CD4-positive, alpha-beta T cell (primary cell): ENCODE measurements around the gene DNAJC5G. TPM values are rescaled to one million over a fixed set of nuclear protein-coding genes. Genes with fewer than 3 reads are reported as not detected.

Experiments
- ATAC-seq: fragments of 200-7000 bp; cut with Tn5 transposase; one replicate; pipeline ENCODE4 v1.10.0; 2022; ENCODE audit warnings: mild to moderate bottlenecking; ENCODE audit not compliant: poor library complexity
- CTCF ChIA-PET: fragments of 350-600 bp; sonication (Branson Sonifier 250); formaldehyde crosslinking; loops from one replicate; lab custom pipeline; 2021; ENCODE audit warnings: antibody characterized with exemption, inconsistent platforms; lab: Charles Lee
- POLR2A ChIA-PET: fragments of 350-600 bp; sonication (Branson Sonifier 250); formaldehyde crosslinking; loops from one replicate; lab custom pipeline; 2021; ENCODE audit warnings: antibody characterized with exemption, inconsistent platforms; lab: Charles Lee
- DNase-seq, 14 experiments: peaks; one replicate each; pipeline ENCODE4 v3.0.0-alpha.2; 2013 to 2020; ENCODE audit warnings: mixed read lengths in 2 of 14
- H3K27ac ChIP-seq, 2 donors: one replicate each; pipeline versions ENCODE4 v1.5.1 to v1.7.0; 2013; ENCODE audit warnings: low read length in 2 of 2, low read depth in 1 of 2, mild to moderate bottlenecking in 1 of 2
- H3K27me3 ChIP-seq, 2 experiments: 1 replicate in 1 of 2; 2 replicates in 1 of 2; pipeline versions ENCODE4 v1.6.1 to v1.7.0; 2013; ENCODE audit warnings: low read length in 2 of 2, control low read depth in 1 of 2, mild to moderate bottlenecking in 1 of 2, moderate library complexity in 1 of 2; ENCODE audit not compliant: insufficient read depth in 2 of 2, control insufficient read depth in 1 of 2
- H3K36me3 ChIP-seq: one replicate; pipeline ENCODE4 v1.6.1; 2013; ENCODE audit warnings: low read length, control low read depth; ENCODE audit not compliant: insufficient read depth
- H3K4me1 ChIP-seq: one replicate; pipeline ENCODE4 v1.6.1; 2013; ENCODE audit warnings: low read length, control low read depth; ENCODE audit not compliant: insufficient read depth
- H3K4me3 ChIP-seq: one replicate; pipeline ENCODE4 v1.5.1; 2013; ENCODE audit warnings: mild to moderate bottlenecking, low read length, moderate library complexity
- H3K9me3 ChIP-seq, 2 experiments: 1 replicate in 1 of 2; 2 replicates in 1 of 2; pipeline versions ENCODE4 v1.6.1 to v1.7.0; 2013; ENCODE audit warnings: low read length in 2 of 2, mild to moderate bottlenecking in 2 of 2, control low read depth in 1 of 2, moderate library complexity in 1 of 2; ENCODE audit not compliant: control insufficient read depth in 1 of 2, insufficient read depth in 1 of 2
- H3K27ac Mint-ChIP-seq: one replicate; pipeline ENCODE4 v1.8.0; 2020; ENCODE audit warnings: mixed read lengths
- H3K27me3 Mint-ChIP-seq: one replicate; pipeline ENCODE4 v1.8.0; 2021; ENCODE audit warnings: mixed read lengths
- H3K36me3 Mint-ChIP-seq: one replicate; pipeline ENCODE4 v1.8.0; 2021; ENCODE audit warnings: low read depth, mixed read lengths
- H3K4me1 Mint-ChIP-seq: one replicate; pipeline ENCODE4 v1.8.0; 2021; ENCODE audit warnings: low read depth, mixed read lengths
- H3K4me3 Mint-ChIP-seq: one replicate; pipeline ENCODE4 v1.8.0; 2020; ENCODE audit warnings: mild to moderate bottlenecking, mixed read lengths
- H3K9me3 Mint-ChIP-seq: one replicate; pipeline ENCODE4 v1.8.0; 2020; ENCODE audit warnings: mixed read lengths
- intact Hi-C, 2 experiments: fragments of 100-400 bp; cut with DNase I in 1 of 2; cut with micrococcal nuclease in 1 of 2; formaldehyde crosslinking; loops; one replicate each; pipeline versions ENCODE4 v1.15.1 to v1.9.0; 2023 to 2025; cut with DNase I, micrococcal nuclease
- total RNA-seq, 174 experiments: library from RNA in 2 of 174; stranded (reverse) in 2 of 174; gene quantifications; one replicate each; pipeline ENCODE4 v1.2.3 and lab custom pipeline; 2021 to 2026
- TF ChIP-seq, protein P1 (sequence below): fragments of 200-600 bp; IDR thresholded peaks from one replicate; pipeline ENCODE4 v1.8.0; 2022; ENCODE audit warnings: antibody characterized with exemption, mild to moderate bottlenecking

The DNAJC5G gene
- total RNA-seq, 2 experiments from 2014 or later = not detected

DNA sequence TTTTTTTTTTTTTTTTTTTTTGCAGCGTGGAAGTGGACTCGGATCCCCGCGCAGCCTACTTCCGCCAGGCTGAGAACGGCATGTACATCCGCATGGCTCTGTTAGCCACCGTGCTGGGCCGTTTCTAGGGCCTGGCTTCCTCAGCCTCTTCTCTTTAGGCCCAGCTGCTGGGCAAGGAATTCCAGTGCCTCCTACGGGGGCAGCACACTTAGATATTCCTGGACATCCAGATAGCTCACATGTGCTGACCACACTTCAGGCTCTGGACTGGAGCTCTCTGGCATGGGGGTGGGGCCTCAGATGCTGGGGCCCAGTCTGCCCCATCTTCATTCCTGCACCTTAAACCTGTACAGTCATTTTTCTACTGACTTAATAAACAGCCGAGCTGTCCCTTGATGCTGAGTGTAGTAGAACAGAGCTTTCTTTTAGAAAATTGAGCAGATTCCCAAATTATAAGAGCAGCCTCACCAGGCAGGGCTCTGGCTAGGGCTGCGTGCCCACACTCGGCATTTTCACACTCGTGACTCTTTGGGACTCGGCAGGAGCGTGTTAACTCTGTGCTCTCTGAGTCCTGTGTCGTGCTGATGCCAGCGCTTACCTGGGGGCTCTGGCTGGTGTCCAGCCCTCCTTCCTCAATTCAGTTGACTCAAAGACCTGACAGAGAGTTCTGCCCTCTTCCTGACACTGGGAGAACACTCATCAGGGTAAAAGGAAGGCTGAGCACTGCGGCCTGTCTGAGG is 31.7 kb upstream of the DNAJC5G start:
- intact Hi-C loops = no loop called here
- peaks cover 8% of the 10 kb centered on the region for H3K27me3 Mint-ChIP-seq
- Histone ChIP-seq H3K4me3 (no peak overlapping the region), H3K4me1 (peaks cover 10% of the 10 kb centered on the region), H3K27me3 (no peaks in the 10 kb centered on the region), H3K9me3 (no peaks in the 10 kb centered on the region), H3K27ac (no peak overlapping the region), H3K36me3 (peaks cover 49% of the 10 kb centered on the region)
- ChIA-PET CTCF (no interaction called here), POLR2A (no interaction called here)
- no peak for ATAC-seq
- no peak overlapping the region for H3K4me3 Mint-ChIP-seq
- H3K36me3 Mint-ChIP-seq = peaks cover 56% of the 10 kb centered on the region
- TF ChIP-seq, protein P1, sequence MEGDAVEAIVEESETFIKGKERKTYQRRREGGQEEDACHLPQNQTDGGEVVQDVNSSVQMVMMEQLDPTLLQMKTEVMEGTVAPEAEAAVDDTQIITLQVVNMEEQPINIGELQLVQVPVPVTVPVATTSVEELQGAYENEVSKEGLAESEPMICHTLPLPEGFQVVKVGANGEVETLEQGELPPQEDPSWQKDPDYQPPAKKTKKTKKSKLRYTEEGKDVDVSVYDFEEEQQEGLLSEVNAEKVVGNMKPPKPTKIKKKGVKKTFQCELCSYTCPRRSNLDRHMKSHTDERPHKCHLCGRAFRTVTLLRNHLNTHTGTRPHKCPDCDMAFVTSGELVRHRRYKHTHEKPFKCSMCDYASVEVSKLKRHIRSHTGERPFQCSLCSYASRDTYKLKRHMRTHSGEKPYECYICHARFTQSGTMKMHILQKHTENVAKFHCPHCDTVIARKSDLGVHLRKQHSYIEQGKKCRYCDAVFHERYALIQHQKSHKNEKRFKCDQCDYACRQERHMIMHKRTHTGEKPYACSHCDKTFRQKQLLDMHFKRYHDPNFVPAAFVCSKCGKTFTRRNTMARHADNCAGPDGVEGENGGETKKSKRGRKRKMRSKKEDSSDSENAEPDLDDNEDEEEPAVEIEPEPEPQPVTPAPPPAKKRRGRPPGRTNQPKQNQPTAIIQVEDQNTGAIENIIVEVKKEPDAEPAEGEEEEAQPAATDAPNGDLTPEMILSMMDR = no peak
- DNase-seq = no peak
- peaks cover 4% of the 10 kb centered on the region for H3K4me1 Mint-ChIP-seq
- H3K27ac Mint-ChIP-seq = no peak overlapping the region
- no peaks in the 10 kb centered on the region for H3K9me3 Mint-ChIP-seq

DNA sequence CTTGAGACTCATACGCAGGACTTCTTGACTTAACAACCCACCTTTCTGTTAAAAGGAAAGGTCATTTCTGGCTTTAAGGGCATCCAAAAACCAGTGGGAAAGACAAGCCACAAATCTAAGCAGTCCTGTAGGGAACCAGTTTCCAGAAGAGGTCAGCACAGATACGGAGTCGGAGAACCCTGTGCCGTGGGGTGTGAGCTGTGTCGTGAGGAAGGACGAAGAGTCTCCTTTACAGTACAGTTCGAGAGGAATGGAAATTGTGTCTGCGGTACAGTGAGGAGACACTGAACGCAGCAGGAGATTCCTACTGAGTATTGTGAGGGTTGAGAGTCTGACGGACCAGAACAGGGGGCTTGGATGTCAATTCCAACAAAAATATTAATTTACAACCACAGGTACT is 30.1 kb upstream of the DNAJC5G start:
- Mint-ChIP-seq H3K4me1 (peaks cover 4% of the 10 kb centered on the region), H3K36me3 (peaks cover 40% of the 10 kb centered on the region), H3K27ac (no peak overlapping the region), H3K4me3 (no peak overlapping the region), H3K27me3 (peaks cover 8% of the 10 kb centered on the region), H3K9me3 (no peaks in the 10 kb centered on the region)
- Histone ChIP-seq H3K36me3 (peaks cover 38% of the 10 kb centered on the region), H3K27ac (no peak overlapping the region), H3K4me1 (peaks cover 11% of the 10 kb centered on the region), H3K27me3 (peaks cover 0 to 2% of the 10 kb centered on the region in 2 experiments), H3K9me3 (no peaks in the 10 kb centered on the region), H3K4me3 (no peak overlapping the region)
- intact Hi-C loops = no loop called here
- TF ChIP-seq, protein P1 = no peak
- ChIA-PET POLR2A (no interaction called here), CTCF (no interaction called here)
- no peak for ATAC-seq
- no peak for DNase-seq

DNA sequence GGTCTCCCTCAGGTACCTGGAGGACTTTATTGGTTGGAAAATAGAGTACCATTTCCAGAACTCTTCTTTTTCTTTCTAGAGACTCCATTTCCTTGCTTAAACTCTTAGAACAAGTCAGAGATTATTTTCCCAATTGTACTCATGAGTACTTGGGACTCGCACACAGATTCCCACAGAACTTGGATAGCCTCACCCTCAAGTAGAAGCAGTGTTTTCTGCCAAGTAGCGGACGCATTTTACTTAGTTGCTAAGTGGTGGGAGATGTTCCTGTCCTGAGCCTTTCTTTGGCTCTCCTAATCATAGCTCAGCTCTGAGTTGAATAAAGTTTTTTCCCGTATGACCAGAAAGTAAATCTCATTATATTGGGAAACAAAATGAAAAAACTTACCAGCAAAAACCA is 29.6 kb upstream of the DNAJC5G start:
- intact Hi-C loops = no loop called here
- Histone ChIP-seq H3K9me3 (no peaks in the 10 kb centered on the region), H3K36me3 (peaks cover 34% of the 10 kb centered on the region), H3K27me3 (peaks cover 0 to 4% of the 10 kb centered on the region in 2 experiments), H3K4me1 (peaks cover 16% of the 10 kb centered on the region), H3K27ac (no peak overlapping the region), H3K4me3 (no peak overlapping the region)
- DNase-seq = no peak
- H3K4me3 Mint-ChIP-seq = no peak overlapping the region
- ATAC-seq = no peak
- TF ChIP-seq, protein P1 = no peak
- peaks cover 35% of the 10 kb centered on the region for H3K36me3 Mint-ChIP-seq
- H3K4me1 Mint-ChIP-seq = peaks cover 4% of the 10 kb centered on the region
- H3K27ac Mint-ChIP-seq = no peak overlapping the region
- POLR2A ChIA-PET = no interaction called here
- H3K9me3 Mint-ChIP-seq = no peaks in the 10 kb centered on the region
- H3K27me3 Mint-ChIP-seq = peaks cover 8% of the 10 kb centered on the region
- CTCF ChIA-PET = no interaction called here
